PFSK-1 (cell line): ENCODE data around the gene KRT37.

ENCODE experiments used
- POLR2AphosphoS5 ChIP-seq: IDR thresholded peaks from 2 replicates; pipeline ENCODE4 v1.6.1; 2012; ENCODE audit warnings: low read depth, mild to moderate bottlenecking, control low read depth, low read length, moderate library complexity
- SIN3A ChIP-seq: IDR thresholded peaks from 2 replicates; pipeline ENCODE4 v1.6.1; 2012; ENCODE audit warnings: mild to moderate bottlenecking, low read length, moderate library complexity, borderline replicate concordance; ENCODE audit not compliant: insufficient read depth
- TF ChIP-seq, protein P1 (sequence below), 2 experiments: IDR thresholded peaks; 2 replicates each; pipeline versions ENCODE4 v1.6.1 to v1.8.0; 2011 to 2012; ENCODE audit warnings: low read depth in 2 of 2, low read length in 2 of 2, control low read depth in 1 of 2, inconsistent platforms in 1 of 2, mild to moderate bottlenecking in 1 of 2, moderate library complexity in 1 of 2; ENCODE audit not compliant: insufficient read depth in 1 of 2

DNA sequence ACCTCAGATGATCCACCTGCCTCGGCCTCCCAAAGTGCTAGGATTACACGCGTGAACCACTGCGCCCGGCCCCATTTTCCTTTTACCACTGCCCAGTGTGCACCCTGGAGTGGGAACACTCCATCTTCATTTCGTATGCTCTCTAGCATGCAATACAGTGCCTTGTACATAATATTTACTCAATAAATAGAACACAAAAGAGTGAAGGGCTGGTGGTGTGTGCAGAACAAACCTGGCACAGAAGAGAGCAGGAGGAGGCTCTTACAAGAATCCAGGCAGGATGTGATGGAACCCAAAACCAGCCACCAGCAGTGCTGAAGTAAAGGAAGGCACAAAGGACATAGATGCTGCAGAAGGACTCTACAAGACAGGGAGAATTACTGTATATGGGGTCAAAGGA, 7.3 kb downstream of the KRT37 start:
- TF ChIP-seq, protein P1, sequence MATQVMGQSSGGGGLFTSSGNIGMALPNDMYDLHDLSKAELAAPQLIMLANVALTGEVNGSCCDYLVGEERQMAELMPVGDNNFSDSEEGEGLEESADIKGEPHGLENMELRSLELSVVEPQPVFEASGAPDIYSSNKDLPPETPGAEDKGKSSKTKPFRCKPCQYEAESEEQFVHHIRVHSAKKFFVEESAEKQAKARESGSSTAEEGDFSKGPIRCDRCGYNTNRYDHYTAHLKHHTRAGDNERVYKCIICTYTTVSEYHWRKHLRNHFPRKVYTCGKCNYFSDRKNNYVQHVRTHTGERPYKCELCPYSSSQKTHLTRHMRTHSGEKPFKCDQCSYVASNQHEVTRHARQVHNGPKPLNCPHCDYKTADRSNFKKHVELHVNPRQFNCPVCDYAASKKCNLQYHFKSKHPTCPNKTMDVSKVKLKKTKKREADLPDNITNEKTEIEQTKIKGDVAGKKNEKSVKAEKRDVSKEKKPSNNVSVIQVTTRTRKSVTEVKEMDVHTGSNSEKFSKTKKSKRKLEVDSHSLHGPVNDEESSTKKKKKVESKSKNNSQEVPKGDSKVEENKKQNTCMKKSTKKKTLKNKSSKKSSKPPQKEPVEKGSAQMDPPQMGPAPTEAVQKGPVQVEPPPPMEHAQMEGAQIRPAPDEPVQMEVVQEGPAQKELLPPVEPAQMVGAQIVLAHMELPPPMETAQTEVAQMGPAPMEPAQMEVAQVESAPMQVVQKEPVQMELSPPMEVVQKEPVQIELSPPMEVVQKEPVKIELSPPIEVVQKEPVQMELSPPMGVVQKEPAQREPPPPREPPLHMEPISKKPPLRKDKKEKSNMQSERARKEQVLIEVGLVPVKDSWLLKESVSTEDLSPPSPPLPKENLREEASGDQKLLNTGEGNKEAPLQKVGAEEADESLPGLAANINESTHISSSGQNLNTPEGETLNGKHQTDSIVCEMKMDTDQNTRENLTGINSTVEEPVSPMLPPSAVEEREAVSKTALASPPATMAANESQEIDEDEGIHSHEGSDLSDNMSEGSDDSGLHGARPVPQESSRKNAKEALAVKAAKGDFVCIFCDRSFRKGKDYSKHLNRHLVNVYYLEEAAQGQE (IDR thresholded peaks at IDR 0.05; ENCODE audit: insufficient read depth in 1 of 2, low read depth in 2 of 2, low read length in 2 of 2), result no peak
- TF ChIP-seq POLR2AphosphoS5 (no peak), SIN3A (no peak)
